Esophagus squamous epithelium (tissue), 4 donors: ENCODE results near the gene KIAA2012.

Experiments
- POLR2A ChIP-seq, 4 donors: fragments of 450-650 bp; IDR thresholded peaks; one replicate each; pipeline ENCODE4 v1.6.1; 2017; ENCODE audit warnings: antibody characterized with exemption in 4 of 4, mild to moderate bottlenecking in 4 of 4, moderate library complexity in 3 of 4
- TF ChIP-seq, protein P1 (sequence below), 6 experiments: fragments of 450-650 bp in 4 of 6; fragments of 200-600 bp in 2 of 6; sonication (generic) in 2 of 6; IDR thresholded peaks; one replicate each; pipeline ENCODE4 v1.5.1; 2016 to 2019; ENCODE audit warnings: antibody characterized with exemption in 6 of 6, mild to moderate bottlenecking in 4 of 6, moderate library complexity in 4 of 6

DNA sequence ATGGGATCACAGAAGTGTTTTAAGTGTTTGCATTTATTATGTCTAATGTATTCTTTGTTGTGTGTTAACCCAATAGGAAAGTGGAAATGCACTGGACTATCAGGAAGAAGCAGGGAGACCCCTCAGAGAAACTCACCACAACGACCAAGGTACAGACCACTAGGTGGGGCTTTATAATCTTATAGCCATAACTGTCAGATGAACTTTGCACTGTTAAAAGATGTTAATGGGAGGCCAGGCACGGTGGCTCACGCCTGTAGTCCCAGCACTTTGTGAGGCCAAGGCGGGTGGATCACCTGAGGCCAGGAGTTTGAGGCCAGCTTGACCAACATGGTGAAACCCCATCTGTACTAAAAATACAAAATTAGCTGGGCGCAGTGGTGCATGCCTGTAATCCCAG lies 92.2 kb downstream of the KIAA2012 start:
- TF ChIP-seq, protein P1, sequence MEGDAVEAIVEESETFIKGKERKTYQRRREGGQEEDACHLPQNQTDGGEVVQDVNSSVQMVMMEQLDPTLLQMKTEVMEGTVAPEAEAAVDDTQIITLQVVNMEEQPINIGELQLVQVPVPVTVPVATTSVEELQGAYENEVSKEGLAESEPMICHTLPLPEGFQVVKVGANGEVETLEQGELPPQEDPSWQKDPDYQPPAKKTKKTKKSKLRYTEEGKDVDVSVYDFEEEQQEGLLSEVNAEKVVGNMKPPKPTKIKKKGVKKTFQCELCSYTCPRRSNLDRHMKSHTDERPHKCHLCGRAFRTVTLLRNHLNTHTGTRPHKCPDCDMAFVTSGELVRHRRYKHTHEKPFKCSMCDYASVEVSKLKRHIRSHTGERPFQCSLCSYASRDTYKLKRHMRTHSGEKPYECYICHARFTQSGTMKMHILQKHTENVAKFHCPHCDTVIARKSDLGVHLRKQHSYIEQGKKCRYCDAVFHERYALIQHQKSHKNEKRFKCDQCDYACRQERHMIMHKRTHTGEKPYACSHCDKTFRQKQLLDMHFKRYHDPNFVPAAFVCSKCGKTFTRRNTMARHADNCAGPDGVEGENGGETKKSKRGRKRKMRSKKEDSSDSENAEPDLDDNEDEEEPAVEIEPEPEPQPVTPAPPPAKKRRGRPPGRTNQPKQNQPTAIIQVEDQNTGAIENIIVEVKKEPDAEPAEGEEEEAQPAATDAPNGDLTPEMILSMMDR (IDR thresholded peaks at IDR 0.05): no peak
- TF ChIP-seq POLR2A (IDR thresholded peaks at IDR 0.05): no peak
